D721Med (cell line): ENCODE results near the gene LPP.

ENCODE experiments used
- DNase-seq: peaks from one replicate; pipeline ENCODE4 v3.0.0; 2011; ENCODE audit warnings: low spot score; ENCODE audit not compliant: insufficient read length
- FAIRE-seq: peaks from 2 replicates; lab custom pipeline; 2011; peaks lifted over from hg19 to GRCh38; lab: Jason Lieb, UNC
- TF ChIP-seq, protein P1 (sequence below): IDR thresholded peaks from 2 replicates; pipeline ENCODE4 v1.5.1; 2012; ENCODE audit warnings: mild to moderate bottlenecking, control low read depth; ENCODE audit not compliant: insufficient read depth; ENCODE audit errors: missing control alignments

Gene LPP

DNA sequence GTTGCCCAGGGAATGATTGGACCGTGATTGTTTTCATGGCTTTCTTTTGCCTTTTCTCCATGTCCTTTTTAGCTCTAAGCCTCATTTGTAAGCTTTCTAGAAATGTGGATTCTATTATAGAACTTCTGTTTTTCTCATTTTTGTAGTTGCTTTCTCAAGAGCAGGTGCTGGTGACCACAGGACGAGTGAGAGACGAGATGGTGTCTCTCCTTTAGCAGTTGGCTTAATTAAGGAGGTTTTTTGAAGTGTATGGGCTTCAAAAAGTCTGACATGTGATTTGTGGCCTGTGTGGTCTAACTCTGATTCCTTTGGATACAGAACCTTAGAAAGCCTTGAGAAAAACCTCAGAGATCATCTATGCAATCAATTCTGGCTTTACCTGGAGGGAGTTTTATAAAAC lies 292.8 kb downstream of the LPP start:
- FAIRE-seq: no peak

DNA sequence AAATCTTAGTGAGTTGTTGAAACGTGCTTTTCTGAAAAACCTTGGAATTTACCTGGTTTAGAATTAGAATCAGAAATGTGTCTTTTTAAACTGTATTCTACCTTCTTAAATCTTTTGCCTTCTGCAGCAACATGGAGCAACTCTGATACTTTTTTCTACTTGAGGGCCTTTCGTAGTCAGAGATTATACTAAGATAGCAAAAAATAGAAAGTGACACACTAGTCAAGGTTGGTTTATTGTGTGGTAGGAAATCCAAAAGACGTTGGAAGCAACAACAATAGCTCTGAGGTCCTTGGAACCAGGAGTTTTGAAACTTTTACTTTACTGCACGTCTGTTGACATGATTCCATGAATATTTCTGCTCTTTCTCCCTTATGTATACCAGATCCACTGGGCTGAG lies 294.9 kb downstream of the LPP start:
- TF ChIP-seq, protein P1, sequence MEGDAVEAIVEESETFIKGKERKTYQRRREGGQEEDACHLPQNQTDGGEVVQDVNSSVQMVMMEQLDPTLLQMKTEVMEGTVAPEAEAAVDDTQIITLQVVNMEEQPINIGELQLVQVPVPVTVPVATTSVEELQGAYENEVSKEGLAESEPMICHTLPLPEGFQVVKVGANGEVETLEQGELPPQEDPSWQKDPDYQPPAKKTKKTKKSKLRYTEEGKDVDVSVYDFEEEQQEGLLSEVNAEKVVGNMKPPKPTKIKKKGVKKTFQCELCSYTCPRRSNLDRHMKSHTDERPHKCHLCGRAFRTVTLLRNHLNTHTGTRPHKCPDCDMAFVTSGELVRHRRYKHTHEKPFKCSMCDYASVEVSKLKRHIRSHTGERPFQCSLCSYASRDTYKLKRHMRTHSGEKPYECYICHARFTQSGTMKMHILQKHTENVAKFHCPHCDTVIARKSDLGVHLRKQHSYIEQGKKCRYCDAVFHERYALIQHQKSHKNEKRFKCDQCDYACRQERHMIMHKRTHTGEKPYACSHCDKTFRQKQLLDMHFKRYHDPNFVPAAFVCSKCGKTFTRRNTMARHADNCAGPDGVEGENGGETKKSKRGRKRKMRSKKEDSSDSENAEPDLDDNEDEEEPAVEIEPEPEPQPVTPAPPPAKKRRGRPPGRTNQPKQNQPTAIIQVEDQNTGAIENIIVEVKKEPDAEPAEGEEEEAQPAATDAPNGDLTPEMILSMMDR: no peak
- no peak for FAIRE-seq
- no peak for DNase-seq

More for the DNA sequence above, 292.8 kb downstream of the LPP start:
- TF ChIP-seq, protein P1: no peak
- no peak for DNase-seq

DNA sequence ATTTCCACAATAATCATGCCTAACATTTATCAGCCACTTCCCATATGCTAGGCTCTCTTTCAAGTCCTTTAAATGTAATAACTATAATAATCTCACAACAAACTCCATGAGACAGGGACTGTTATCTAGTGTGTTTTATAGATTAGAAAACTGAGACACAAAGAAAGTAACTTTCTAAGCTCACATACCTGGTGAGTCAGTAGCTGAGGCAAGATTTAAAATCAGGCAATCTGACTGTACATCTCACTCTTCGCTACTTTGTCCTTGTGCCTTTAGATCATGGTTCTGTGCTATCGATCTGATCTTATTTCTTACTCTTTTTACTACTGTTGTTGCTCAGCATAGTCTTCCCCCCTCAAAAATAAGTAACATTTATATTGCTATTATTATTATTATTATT lies 295.5 kb downstream of the LPP start:
- TF ChIP-seq, protein P1: no peak
- no peak for DNase-seq
- no peak for FAIRE-seq

DNA sequence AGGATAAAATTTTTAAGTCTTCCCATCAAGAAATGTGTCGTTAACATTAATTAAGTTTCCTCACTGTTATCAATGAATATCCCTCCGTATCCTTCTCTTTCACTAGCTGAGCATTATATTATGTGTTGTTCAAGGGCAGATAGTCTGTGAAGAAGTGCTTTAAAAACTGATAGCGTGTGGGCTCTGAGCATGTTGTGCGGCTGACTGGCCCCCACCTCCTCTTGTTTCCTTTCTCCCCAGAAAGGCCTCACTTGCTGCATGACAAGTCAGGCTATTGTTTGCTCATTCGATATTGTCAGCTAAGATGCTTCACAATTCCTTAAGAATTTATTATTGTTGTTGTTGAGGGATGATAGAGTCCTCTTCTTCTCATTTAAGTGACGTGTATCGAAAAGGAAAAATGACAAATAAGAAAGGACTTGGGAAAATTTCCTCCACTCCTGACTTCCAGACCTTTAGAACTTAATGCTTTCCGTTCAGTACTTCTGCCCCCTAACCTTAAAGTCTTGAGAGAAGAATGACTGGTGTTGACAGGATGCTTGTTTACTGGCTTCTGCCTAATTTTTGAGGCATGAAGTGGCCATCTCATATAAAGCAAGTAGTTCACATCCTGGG lies 298.3 kb downstream of the LPP start:
- no peak for DNase-seq
- FAIRE-seq: no peak
- TF ChIP-seq, protein P1: no peak

DNA sequence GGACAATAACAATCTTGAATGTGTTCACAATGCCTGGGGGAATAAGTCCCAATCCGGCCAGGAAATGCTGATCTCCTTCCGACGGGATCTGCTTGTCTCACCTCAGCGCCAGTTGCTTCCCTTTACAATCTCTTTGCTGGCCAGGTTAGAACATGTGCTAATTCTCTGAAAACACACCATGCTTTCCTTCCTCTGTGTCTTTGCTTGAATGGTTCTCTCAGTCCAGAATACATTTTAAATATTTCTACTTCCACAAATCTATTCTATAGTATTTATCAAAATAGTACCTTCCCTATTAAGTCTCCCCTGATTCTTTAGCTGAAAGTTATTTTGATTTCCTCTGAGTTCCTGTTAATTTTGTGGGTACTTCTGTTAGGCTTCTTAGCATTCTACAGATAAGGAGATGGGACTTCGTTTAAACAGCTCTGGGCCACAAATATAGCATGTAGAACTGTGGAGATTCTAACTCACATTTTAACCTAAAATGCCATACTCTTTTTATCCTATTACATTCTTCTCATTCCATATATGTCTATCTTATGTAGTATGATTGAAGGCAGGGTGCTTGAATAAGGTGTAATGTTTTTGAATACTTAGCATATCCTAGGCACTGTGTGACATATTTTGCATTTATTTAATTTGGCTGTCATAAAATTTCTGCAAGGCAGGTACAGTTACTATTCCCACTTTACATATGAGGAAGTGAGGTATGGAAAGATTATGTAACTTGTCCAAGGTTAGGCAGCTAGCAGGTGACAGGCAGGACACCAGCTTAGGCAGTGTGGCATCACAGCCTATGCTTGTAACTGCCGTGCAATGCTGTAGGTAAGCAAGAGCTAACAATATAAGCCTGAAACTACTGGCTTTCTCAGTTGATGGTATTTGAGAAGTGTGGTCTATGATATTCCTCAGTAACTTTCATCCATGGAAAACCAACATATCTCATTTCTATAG lies 299.8 kb downstream of the LPP start:
- DNase-seq (no peak), FAIRE-seq (no peak)
- TF ChIP-seq, protein P1: no peak

DNA sequence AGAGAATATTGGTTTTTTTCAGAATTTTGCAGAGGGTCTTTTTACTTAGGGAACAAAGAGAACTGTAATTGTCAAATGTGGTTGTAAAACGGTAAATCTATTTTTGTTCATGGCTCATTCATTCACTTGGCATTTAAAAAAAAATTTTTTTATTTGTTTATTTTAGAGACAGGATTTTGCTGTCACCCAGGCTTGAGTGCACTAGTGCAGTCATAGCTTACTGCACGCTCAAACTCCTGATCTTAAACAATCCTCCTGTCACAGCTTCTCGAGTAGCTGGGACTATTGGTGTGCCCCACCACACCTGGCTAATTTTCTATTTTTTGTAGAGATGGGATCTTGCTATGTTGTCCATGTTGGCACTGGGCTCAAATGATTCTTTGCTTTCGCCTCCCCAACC lies 301.8 kb downstream of the LPP start:
- TF ChIP-seq, protein P1: no peak
- FAIRE-seq (no peak), DNase-seq (no peak)
